H1 (cell line): ENCODE data around the gene SOX30. TPM values are rescaled to one million over a fixed set of nuclear protein-coding genes. Genes with fewer than 3 reads are reported as not detected.

Experiments used
- CTCF ChIA-PET: fragments of 300-600 bp; sonication (Branson Sonifier 250); formaldehyde crosslinking; loops from one replicate; lab custom pipeline; 2021; ENCODE audit not compliant: partially characterized antibody; lab: Charles Lee
- POLR2A ChIA-PET: fragments of 300-600 bp; sonication (Branson Sonifier 250); formaldehyde crosslinking; loops from one replicate; lab custom pipeline; 2021; ENCODE audit warnings: inconsistent platforms; ENCODE audit not compliant: partially characterized antibody; lab: Charles Lee
- DNase-seq, 2 experiments: peaks; one replicate each; pipeline versions ENCODE4 v3.0.0 to v3.0.0-alpha.2; 2010 to 2022; ENCODE audit warnings: low spot score in 2 of 2, low read depth in 1 of 2, mixed read lengths in 1 of 2
- FAIRE-seq: peaks from 2 replicates; lab custom pipeline; 2011; peaks lifted over from hg19 to GRCh38; lab: Jason Lieb, UNC
- H2AFZ ChIP-seq: 2 replicates; pipeline ENCODE4 v1.8.1; 2012; ENCODE audit warnings: low read length, inconsistent platforms
- H2AK5ac ChIP-seq: 2 replicates; pipeline ENCODE4 v1.6.1; 2013; ENCODE audit warnings: low read depth, low read length
- H2BK120ac ChIP-seq: replicated peaks from 2 replicates; pipeline ENCODE3; 2013; ENCODE audit warnings: low read depth, low read length, inconsistent platforms
- H2BK12ac ChIP-seq: 2 replicates; pipeline ENCODE4 v1.6.1; 2013; ENCODE audit warnings: low read depth, low read length
- H2BK15ac ChIP-seq: 2 replicates; pipeline ENCODE4 v1.6.1; 2013; ENCODE audit warnings: low read length
- H2BK20ac ChIP-seq: 2 replicates; pipeline ENCODE4 v1.6.1; 2013; ENCODE audit warnings: low read length
- H2BK5ac ChIP-seq: 2 replicates; pipeline ENCODE4 v1.6.1; 2013; ENCODE audit warnings: low read depth, low read length
- H3K14ac ChIP-seq: 2 replicates; pipeline ENCODE4 v1.6.1; 2013; ENCODE audit warnings: inconsistent platforms; ENCODE audit not compliant: insufficient read length
- H3K18ac ChIP-seq: 2 replicates; pipeline ENCODE4 v1.6.1; 2013; ENCODE audit warnings: low read length; ENCODE audit errors: extremely low read depth
- H3K23ac ChIP-seq: 2 replicates; pipeline ENCODE4 v1.6.1; 2013; ENCODE audit warnings: inconsistent platforms; ENCODE audit not compliant: insufficient read length
- H3K23me2 ChIP-seq: 2 replicates; pipeline ENCODE4 v1.6.1; 2013; ENCODE audit warnings: low read depth, low read length
- H3K27ac ChIP-seq: 2 replicates; pipeline ENCODE4 v1.6.1; 2011; ENCODE audit warnings: low read depth, low read length, inconsistent platforms
- H3K27me3 ChIP-seq, 4 experiments: replicated peaks in 1 of 4; 1 replicate in 1 of 4; 2 replicates in 3 of 4; pipeline versions ENCODE4 v1.6.1 to v1.8.1; 2011 to 2013; ENCODE audit warnings: low read length in 3 of 4, mild to moderate bottlenecking in 3 of 4, inconsistent platforms in 2 of 4, mixed read lengths in 2 of 4, moderate library complexity in 1 of 4; ENCODE audit not compliant: control insufficient read depth in 3 of 4, insufficient read depth in 3 of 4; ENCODE audit errors: extremely low read depth in 1 of 4
- H3K36me3 ChIP-seq, 4 experiments: 2 replicates each; pipeline versions ENCODE4 v1.6.1 to v1.8.1; 2011 to 2013; ENCODE audit warnings: mild to moderate bottlenecking in 4 of 4, low read length in 3 of 4, moderate library complexity in 2 of 4, control low read depth in 1 of 4, inconsistent platforms in 1 of 4; ENCODE audit not compliant: insufficient read depth in 4 of 4, control insufficient read depth in 2 of 4
- H3K4ac ChIP-seq: replicated peaks from 2 replicates; pipeline ENCODE3; 2013; ENCODE audit warnings: low read length, low read depth, mixed read lengths, inconsistent platforms; ENCODE audit not compliant: insufficient read length
- H3K4me1 ChIP-seq, 4 experiments: replicated peaks in 1 of 4; 1 replicate in 1 of 4; 2 replicates in 3 of 4; pipeline versions ENCODE4 v1.6.1 to v1.8.1; 2011 to 2013; ENCODE audit warnings: low read length in 3 of 4, inconsistent platforms in 2 of 4, mixed read lengths in 1 of 4; ENCODE audit not compliant: insufficient read depth in 4 of 4, control insufficient read depth in 3 of 4
- H3K4me2 ChIP-seq, 2 experiments: 2 replicates each; pipeline versions ENCODE4 v1.6.1 to v1.8.1; 2011 to 2013; ENCODE audit warnings: low read depth in 2 of 2, low read length in 2 of 2, control low read depth in 1 of 2, inconsistent platforms in 1 of 2, mild to moderate bottlenecking in 1 of 2; ENCODE audit not compliant: insufficient read depth in 1 of 2
- H3K4me3 ChIP-seq, 4 experiments: fragments of 200-600, 300-600 bp in 1 of 4; sonication (generic), shearing (Covaris generic), sonication (Bioruptor Twin) in 1 of 4; 2 replicates each; pipeline versions ENCODE4 v1.5.1 to v1.8.1; 2011 to 2016; ENCODE audit warnings: low read length in 4 of 4, low read depth in 3 of 4, control low read depth in 2 of 4, inconsistent platforms in 2 of 4, mild to moderate bottlenecking in 2 of 4, mixed read lengths in 1 of 4, moderate library complexity in 1 of 4; ENCODE audit not compliant: insufficient read depth in 2 of 4; ENCODE audit errors: extremely low read depth in 1 of 4
- H3K56ac ChIP-seq: replicated peaks from 2 replicates; pipeline ENCODE3; 2013; ENCODE audit warnings: low read depth, mild to moderate bottlenecking, mixed read lengths, low read length, inconsistent platforms; ENCODE audit not compliant: insufficient read length
- H3K79me1 ChIP-seq: 2 replicates; pipeline ENCODE4 v1.6.1; 2013; ENCODE audit warnings: low read depth, low read length, control low read depth
- H3K79me2 ChIP-seq, 2 experiments: 2 replicates each; pipeline versions ENCODE4 v1.6.1 to v1.8.1; 2012 to 2013; ENCODE audit warnings: low read length in 2 of 2, mild to moderate bottlenecking in 2 of 2, inconsistent platforms in 1 of 2; ENCODE audit not compliant: insufficient read depth in 2 of 2, control insufficient read depth in 1 of 2
- H3K9ac ChIP-seq, 4 experiments: replicated peaks in 1 of 4; 1 replicate in 1 of 4; 2 replicates in 3 of 4; pipeline versions ENCODE4 v1.6.1 to v1.8.1; 2011 to 2013; ENCODE audit warnings: low read depth in 3 of 4, low read length in 3 of 4, control low read depth in 2 of 4, mild to moderate bottlenecking in 2 of 4, moderate library complexity in 2 of 4, inconsistent platforms in 1 of 4; ENCODE audit errors: extremely low read depth in 1 of 4
- H3K9me3 ChIP-seq, 2 experiments: 2 replicates each; pipeline versions ENCODE4 v1.6.1 to v1.8.1; 2012 to 2013; ENCODE audit warnings: mild to moderate bottlenecking in 2 of 2, moderate library complexity in 2 of 2, control low read depth in 1 of 2, inconsistent platforms in 1 of 2, low read depth in 1 of 2, low read length in 1 of 2, mixed read lengths in 1 of 2; ENCODE audit not compliant: insufficient read depth in 2 of 2
- H4K20me1 ChIP-seq, 2 experiments: replicated peaks in 1 of 2; 2 replicates each; pipeline versions ENCODE3 to v1.8.1; 2011 to 2013; ENCODE audit warnings: inconsistent platforms in 2 of 2, low read length in 2 of 2, mild to moderate bottlenecking in 1 of 2; ENCODE audit not compliant: insufficient read depth in 2 of 2, control insufficient read depth in 1 of 2
- H4K5ac ChIP-seq: 2 replicates; pipeline ENCODE4 v1.6.1; 2013; ENCODE audit warnings: low read length, low read depth, mixed read lengths, inconsistent platforms; ENCODE audit not compliant: insufficient read length
- H4K8ac ChIP-seq: 2 replicates; pipeline ENCODE4 v1.8.0; 2013; ENCODE audit warnings: mild to moderate bottlenecking, moderate library complexity, low read length, inconsistent platforms; ENCODE audit not compliant: insufficient read depth; ENCODE audit errors: extremely low read depth
- H4K91ac ChIP-seq: replicated peaks from 2 replicates; pipeline ENCODE3; 2013; ENCODE audit warnings: low read length, mixed read lengths, inconsistent platforms; ENCODE audit not compliant: insufficient read length
- BRCA1 ChIP-seq: IDR thresholded peaks from 2 replicates; pipeline ENCODE4 v1.6.1; 2012; ENCODE audit warnings: low read depth, low read length, improper control_type of control experiment
- CHD2 ChIP-seq: IDR thresholded peaks from 2 replicates; pipeline ENCODE4 v1.6.1; 2012; ENCODE audit warnings: low read length, improper control_type of control experiment
- EZH2 ChIP-seq: fragments of 200-600 bp; sonication (generic); IDR thresholded peaks from 2 replicates; pipeline ENCODE4 v1.7.1; 2012; ENCODE audit warnings: low read depth, mild to moderate bottlenecking, moderate library complexity, low read length, inconsistent platforms; ENCODE audit not compliant: severe bottlenecking
- FOSL1 ChIP-seq: IDR thresholded peaks from 2 replicates; pipeline ENCODE4 v1.6.1; 2011; ENCODE audit warnings: mild to moderate bottlenecking, low read depth, low read length, moderate library complexity; ENCODE audit not compliant: insufficient read depth
- GABPA ChIP-seq: IDR thresholded peaks from 2 replicates; pipeline ENCODE4 v1.6.1; 2011; ENCODE audit warnings: mild to moderate bottlenecking, low read length, moderate library complexity, borderline replicate concordance; ENCODE audit not compliant: insufficient read depth
- KDM4A ChIP-seq: IDR thresholded peaks from one replicate; pipeline ENCODE4 v1.7.1; 2012; ENCODE audit warnings: low read depth, mild to moderate bottlenecking, moderate library complexity, low read length, inconsistent platforms; ENCODE audit not compliant: severe bottlenecking
- MAFK ChIP-seq: IDR thresholded peaks from 2 replicates; pipeline ENCODE4 v1.6.1; 2012; ENCODE audit warnings: low read depth, mild to moderate bottlenecking, improper control_type of control experiment, low read length
- SAP30 ChIP-seq: fragments of 300-600 bp; sonication (generic); IDR thresholded peaks from 2 replicates; pipeline ENCODE4 v1.7.1; 2012; ENCODE audit warnings: low read length, moderate library complexity, mild to moderate bottlenecking, inconsistent platforms; ENCODE audit not compliant: insufficient read depth, insufficient replicate concordance
- SP1 ChIP-seq: IDR thresholded peaks from 2 replicates; pipeline ENCODE4 v1.6.1; 2011; ENCODE audit warnings: low read depth, low read length
- SRF ChIP-seq: IDR thresholded peaks from 2 replicates; pipeline ENCODE4 v1.6.1; 2011; ENCODE audit warnings: mild to moderate bottlenecking, low read depth, low read length, moderate library complexity
- SUZ12 ChIP-seq: fragments of 200-600 bp; sonication (generic); IDR thresholded peaks from 2 replicates; pipeline ENCODE4 v1.6.1; 2012; ENCODE audit warnings: mild to moderate bottlenecking, inconsistent platforms, low read length, moderate library complexity, mixed read lengths
- TAF1 ChIP-seq: IDR thresholded peaks from 2 replicates; pipeline ENCODE4 v1.6.1; 2011; ENCODE audit warnings: mild to moderate bottlenecking, low read depth, low read length
- TCF12 ChIP-seq: IDR thresholded peaks from 2 replicates; pipeline ENCODE4 v1.6.1; 2011; ENCODE audit warnings: low read depth, mild to moderate bottlenecking, low read length
- YY1 ChIP-seq: IDR thresholded peaks from 2 replicates; pipeline ENCODE4 v1.6.1; 2011; ENCODE audit warnings: low read depth, mild to moderate bottlenecking, low read length
- WGBS, 2 experiments: shearing (Covaris generic) in 1 of 2; methylation state at CpG; one replicate each; pipeline versions ENCODE4 v1.1.6 to v1.1.7; 2013 to 2015; ENCODE audit warnings: low lambda C conversion rate in 2 of 2, mixed read lengths in 2 of 2, inconsistent platforms in 1 of 2, low coverage in 1 of 2, missing lambda C conversion rate in 1 of 2; ENCODE audit not compliant: insufficient replicate concordance in 2 of 2, insufficient coverage in 1 of 2, insufficient read length in 1 of 2; ENCODE audit errors: extremely low coverage in 1 of 2, missing lambda C conversion rate in 1 of 2; 5-methylcytosine and 5-hydroxymethylcytosine counted together
- polyA plus RNA-seq, 7 experiments: library from polyadenylated mRNA; depleted of rRNA in 3 of 7; stranded (reverse) in 5 of 7; unstranded in 2 of 7; fragments of >200 nt in 5 of 7; fragments of 200-250 nt in 2 of 7; gene quantifications; 1 replicate in 5 of 7; 2 replicates in 1 of 7; 4 replicates in 1 of 7; pipeline versions ENCODE4 v1.2.1 to v1.2.3, GENCODE V29; 2011 to 2013; ENCODE audit warnings: missing spikeins in 2 of 7, mixed read lengths in 2 of 7
- total RNA-seq: library from RNA; stranded (reverse); fragmentation: NEBNext Ultra II Directional; extraction: Animal tissue kit (Norgen Biotek cat#: 25700); gene quantifications from 2 replicates; pipeline ENCODE4 v1.2.1, GENCODE V29; 2021

SOX30 gene
- total and polyA plus RNA-seq, 2 of the 8 experiments (the other 6 are each of a cell fraction or from before 2014, with no cell fraction given): 0.35 TPM; not detected in 1

DNA sequence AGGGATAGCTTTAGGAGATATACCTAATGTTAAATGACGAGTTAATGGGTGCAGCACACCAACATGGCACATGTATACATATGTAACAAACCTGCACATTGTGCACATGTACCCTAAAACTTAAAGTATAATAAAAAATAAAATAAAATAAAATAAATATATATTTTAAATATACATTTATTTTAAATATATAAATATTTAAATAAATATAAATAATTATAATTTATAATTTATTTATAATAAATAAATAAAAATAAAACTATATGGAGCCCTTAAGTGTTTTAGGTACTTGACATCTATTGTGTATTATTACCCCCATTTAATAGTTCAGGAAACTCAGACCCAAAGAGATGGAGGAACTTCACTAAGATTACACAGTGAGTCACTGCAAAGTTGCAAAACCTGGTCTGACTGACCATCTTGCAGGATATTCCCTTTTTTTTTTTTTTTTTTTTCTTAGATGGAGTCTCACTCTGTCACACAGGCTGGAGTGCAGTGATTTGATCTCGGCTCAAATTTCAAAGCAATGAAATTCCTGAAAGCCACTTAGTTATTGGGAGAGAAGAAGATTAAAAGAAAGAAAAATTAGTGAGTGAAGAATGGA lies 13.3 kb upstream of the SOX30 start:
- WGBS, 2 experiments: 85% methylated on average over 2 of the region's 2 CpGs; no CpG with 5 or more reads in 1 of the 2 experiments
- peaks cover 2% of the 10 kb centered on the region; the same call in 1 of the 2 replicates for H3K23me2 ChIP-seq
- no peak overlapping the region for H2AK5ac ChIP-seq
- DNase-seq (no peak), FAIRE-seq (no peak)
- no peak overlapping the region for H3K4me2 ChIP-seq
- no peaks in the 10 kb centered on the region for H3K79me2 ChIP-seq
- no peak overlapping the region for H3K4ac ChIP-seq
- H2BK15ac ChIP-seq: no peak overlapping the region
- no peak overlapping the region for H3K18ac ChIP-seq
- H3K79me1 ChIP-seq: no peaks in the 10 kb centered on the region
- no peak overlapping the region for H4K8ac ChIP-seq
- H3K36me3 ChIP-seq: no peaks in the 10 kb centered on the region
- no peak overlapping the region for H3K23ac ChIP-seq
- no peak overlapping the region for H3K14ac ChIP-seq
- H3K9ac ChIP-seq: no peak overlapping the region
- no peak overlapping the region for H2BK5ac ChIP-seq
- ChIA-PET POLR2A (no interaction called here), CTCF (interaction anchor here (0.7 to 6.3 kb wide), 2 partner anchors 77 to 123 kb away, joined by 3 to 57 read pairs; partner anchors contain the start of gene LSM11)
- H2BK20ac ChIP-seq: no peak overlapping the region
- H2AFZ ChIP-seq: no peak overlapping the region
- H3K56ac ChIP-seq: no peak overlapping the region
- no peak overlapping the region for H4K91ac ChIP-seq
- peaks cover 0 to 2% of the 10 kb centered on the region in 2 experiments; a peak in 1 of 4 replicates for H3K9me3 ChIP-seq
- H2BK120ac ChIP-seq: no peak overlapping the region
- no peak overlapping the region for H4K5ac ChIP-seq
- H2BK12ac ChIP-seq: no peak overlapping the region
- H3K27ac ChIP-seq: no peak overlapping the region
- no peaks in the 10 kb centered on the region for H4K20me1 ChIP-seq
- no peaks in the 10 kb centered on the region for H3K27me3 ChIP-seq
- H3K4me1 ChIP-seq: no peaks in the 10 kb centered on the region
- H3K4me3 ChIP-seq: no peak overlapping the region
- TF ChIP-seq SRF: no peak
- no peak for TF ChIP-seq TCF12
- TF ChIP-seq CHD2: no peak
- no peak for TF ChIP-seq SUZ12
- no peak for TF ChIP-seq FOSL1
- TF ChIP-seq MAFK: no peak
- no peak for TF ChIP-seq KDM4A
- TF ChIP-seq SP1: no peak
- TF ChIP-seq SAP30: no peak
- TF ChIP-seq EZH2: no peak
- TF ChIP-seq BRCA1: no peak
- TF ChIP-seq GABPA: no peak
- no peak for TF ChIP-seq TAF1
- TF ChIP-seq YY1: no peak
